GM19240 (cell line): ENCODE data around the gene NUAK2.
A peak's percentile ranks its signal among the peaks of the same experiment; 100 is the strongest.

Source experiments
- DNase-seq: peaks from one replicate; pipeline ENCODE4 v3.0.0; 2011; ENCODE audit warnings: low spot score; ENCODE audit not compliant: insufficient read length

Gene NUAK2

GRCh38 chr1:205319081-205320018 is 2.2 kb downstream of the NUAK2 start:
- DNase-seq, result no peak

DNA sequence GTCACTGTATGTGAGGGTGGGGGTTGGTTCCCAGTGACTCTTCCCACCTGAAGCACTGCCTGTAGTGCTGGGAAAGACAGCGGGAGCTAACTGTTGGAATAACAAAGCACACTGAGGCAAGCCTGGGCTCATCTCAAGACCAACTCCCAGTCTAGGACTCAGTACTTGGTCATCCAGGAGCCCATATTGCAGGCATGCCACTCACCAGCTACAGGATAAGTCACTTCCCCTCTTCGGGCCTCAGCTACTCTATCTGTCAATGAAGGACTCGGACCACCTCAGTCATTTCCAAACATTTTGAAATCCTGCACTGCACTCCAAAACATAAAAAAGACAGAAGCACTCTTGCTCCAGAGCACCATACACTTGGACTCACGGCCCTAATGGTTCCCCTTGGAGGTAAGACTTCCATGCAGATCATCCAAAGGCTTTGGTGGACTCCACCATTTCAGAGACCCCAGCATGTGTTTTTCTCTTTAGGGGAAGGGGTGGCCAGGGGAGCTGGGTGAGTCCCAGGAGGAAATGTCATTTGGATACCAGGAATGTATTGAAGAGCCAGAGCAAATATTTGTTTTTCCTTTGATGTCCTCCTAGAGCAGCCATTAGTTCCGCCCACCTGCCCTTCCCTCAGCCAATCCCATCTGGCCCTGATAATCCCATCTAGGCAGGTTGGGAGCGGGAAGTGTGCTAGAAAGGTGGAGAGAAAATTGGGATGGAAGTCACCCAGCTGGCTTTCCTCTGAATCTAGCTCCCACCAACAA is 3.1 kb downstream of the NUAK2 start:
- no peak for DNase-seq

DNA sequence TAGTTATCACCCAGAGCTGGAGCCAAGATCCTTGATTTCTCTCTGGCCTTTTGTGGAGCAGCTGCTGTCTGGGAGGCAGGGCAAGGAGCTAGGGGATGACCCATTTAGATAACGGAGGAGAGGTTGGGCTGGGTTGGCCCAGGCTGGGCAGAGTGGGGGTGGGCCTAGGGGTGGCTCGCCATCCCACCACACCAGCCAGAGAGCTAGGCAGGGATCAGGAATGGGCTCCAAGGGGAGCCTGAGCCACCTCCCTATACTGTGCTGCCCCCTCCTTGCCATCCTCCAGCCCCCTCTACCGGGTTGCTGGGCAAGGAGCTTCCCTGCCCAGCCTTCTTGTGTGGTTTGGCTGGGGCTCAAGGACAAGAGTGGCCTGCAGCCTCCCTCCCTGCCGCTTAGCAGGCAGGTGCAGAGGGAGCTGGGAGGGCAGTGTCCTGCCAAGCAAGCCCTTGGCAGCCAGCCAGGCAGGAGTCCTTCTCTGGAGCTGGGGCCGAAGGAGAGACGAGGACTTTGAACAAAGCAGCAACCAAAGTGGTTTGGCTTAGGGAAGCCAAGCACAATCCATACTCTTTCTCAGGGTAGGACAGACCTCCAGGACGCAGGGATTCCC is 4.1 kb downstream of the NUAK2 start:
- no peak for DNase-seq

- DNase-seq, result no peak
Observed at GRCh38 chr1:205316161-205316566, 5.4 kb downstream of the NUAK2 start.

DNA sequence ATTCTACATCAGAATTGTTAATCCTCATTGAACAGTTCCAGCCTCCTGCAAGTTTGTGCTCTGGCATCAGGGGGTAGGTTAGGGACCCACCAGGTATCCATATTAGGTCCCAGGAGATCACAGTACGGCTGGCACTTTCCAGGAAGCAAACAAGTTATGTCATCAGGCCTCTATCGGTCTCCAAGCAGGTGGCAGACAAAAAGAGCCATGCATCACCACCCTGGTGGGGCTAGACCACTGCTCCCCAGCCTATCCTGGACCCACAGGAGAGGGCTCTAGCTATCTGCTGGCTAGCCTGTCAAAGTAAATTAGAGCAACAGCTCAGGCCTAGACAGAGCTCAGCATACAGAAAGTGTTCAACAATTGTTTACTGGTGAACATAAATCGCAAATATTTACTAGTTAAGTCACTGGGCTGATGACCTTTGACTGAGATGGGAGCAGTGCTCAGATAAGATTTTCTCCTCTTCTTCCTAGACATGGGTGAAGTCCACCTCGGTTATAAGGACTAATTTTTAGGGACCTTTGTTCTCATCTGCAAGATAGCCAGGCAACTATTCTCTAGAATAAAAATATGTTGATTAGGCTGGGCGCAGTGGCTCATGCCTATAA is 6.4 kb downstream of the NUAK2 start:
- DNase-seq, result no peak

DNA sequence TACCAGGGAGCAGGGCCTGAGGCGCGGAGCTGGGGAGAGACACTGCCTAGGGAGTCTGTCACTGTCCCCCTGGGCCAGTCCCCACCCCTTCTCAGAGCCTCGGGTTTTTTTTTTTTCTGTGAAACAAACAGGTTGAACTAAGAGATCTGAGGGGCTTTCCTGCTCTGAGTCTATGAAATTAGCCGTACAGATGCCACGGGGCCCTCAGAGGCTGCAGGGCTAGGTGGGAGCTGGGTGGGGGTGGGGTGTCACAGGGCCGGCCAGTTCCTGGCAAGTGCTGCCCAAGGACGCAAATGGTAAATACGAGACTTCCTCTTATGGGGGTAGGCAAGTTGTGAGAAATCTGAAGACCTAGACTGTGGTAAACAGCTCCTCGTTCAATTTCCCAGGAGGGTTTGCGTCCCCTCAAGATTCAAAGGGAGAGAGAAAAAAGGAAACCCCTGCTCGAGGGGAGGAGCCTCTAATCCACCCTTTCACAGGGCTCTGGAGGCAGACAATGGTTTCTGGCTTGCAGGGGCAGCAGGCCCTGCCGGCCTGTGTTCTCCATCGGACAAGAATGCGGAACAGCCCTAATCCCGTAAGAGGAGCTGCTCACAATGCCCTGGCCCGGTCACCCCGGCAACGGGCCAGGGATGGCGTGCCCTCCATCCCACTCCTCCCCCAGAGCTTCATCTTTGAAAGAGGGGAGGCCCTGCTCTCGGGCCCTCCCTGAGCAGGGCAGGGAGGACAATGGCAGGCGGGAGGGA is 7.8 kb downstream of the NUAK2 start:
- peak; percentile 38 for DNase-seq

GRCh38 chr1:205312866-205313562 is 8.5 kb downstream of the NUAK2 start:
- DNase-seq, result no peak

DNA sequence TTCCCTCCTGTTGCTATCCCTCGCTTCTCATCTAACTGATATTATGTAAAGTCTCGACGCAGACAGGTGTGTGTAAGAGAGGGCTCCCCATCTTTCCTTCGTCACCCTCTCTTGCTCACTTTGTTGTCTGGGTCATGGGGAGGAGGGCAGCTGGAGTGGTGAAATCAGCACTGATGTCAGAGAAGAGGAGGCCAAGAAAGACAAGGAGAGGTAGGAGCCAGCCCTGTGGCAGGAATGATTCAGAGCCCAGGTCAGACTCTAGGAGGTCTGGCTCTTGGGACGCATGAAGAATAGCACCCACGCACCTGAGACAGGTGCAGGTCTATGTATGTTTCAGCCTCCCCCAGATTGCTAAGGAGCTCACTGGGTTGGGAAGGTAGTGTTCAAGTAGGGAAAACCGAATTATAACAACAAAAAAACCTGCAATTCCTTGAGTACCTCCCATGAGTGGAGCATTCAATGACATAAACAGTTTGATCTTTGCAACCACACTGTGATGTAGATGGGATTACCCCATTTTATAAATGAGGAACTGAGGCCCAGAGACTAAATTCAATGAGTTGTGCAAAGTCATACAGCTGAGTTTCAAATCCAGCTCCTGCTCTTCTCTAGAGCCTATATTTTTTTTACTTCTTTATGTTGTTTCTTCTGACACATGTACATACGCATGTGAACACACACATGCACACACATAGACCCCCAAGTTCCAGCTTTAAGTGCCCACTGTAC is 10.4 kb downstream of the NUAK2 start:
- DNase-seq, result no peak

- DNase-seq, result no peak
Observed at GRCh38 chr1:205309741-205310140, 11.8 kb downstream of the NUAK2 start.

DNA sequence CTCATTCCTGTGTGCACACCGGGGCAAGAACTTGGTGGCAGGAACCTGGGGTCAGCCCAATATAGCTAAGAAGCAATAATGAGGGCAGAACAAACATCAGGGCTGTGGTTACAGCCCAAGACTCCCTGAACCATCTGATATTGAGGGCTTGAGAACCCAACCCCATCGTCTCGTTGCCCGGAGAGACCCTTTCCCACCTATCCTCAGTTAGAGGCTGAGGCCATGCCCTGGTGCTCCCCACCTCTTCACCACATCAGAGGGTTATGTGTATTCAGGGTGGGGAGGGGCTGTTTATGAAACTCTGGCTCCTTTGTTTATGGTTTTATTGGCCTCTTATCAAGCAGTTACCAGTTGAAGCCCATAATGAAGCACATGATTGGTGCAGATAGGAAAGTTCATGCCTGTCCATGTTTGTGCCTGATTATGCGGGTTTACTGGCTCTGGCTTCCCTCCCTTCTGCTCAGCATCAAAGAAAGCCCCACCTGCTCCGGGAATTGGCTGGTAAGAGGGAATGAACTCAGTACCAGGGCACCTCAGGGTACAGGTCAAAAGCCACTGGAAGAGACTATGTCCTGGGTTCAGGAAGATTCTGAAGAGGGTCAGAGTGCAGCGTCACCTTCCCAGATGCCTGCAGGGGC is 14.5 kb downstream of the NUAK2 start:
- DNase-seq, result no peak

DNA sequence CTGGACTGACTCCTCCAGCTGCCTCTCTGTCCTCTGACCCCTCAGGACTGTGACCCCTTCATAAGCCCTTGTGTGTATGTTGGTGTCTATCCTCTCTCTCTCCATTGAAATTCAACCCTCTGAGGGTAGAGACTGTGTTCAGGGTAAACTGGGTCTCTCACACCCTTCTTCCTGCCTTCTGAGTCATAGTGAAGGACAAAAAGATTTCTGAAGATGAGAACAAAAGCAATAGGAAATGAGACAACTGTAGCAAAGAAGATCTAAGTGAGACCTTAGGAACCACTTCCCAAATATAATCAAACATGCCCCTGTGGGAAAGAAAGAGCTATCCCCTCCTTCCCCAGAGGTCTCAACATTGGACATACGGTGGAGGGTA is 16.9 kb downstream of the NUAK2 start:
- DNase-seq, result no peak

GRCh38 chr1:205304046-205304694 is 17.4 kb downstream of the NUAK2 start:
- DNase-seq, result no peak

- no peak for DNase-seq
Observed at GRCh38 chr1:205303247-205303888, 18.2 kb downstream of the NUAK2 start.

DNA sequence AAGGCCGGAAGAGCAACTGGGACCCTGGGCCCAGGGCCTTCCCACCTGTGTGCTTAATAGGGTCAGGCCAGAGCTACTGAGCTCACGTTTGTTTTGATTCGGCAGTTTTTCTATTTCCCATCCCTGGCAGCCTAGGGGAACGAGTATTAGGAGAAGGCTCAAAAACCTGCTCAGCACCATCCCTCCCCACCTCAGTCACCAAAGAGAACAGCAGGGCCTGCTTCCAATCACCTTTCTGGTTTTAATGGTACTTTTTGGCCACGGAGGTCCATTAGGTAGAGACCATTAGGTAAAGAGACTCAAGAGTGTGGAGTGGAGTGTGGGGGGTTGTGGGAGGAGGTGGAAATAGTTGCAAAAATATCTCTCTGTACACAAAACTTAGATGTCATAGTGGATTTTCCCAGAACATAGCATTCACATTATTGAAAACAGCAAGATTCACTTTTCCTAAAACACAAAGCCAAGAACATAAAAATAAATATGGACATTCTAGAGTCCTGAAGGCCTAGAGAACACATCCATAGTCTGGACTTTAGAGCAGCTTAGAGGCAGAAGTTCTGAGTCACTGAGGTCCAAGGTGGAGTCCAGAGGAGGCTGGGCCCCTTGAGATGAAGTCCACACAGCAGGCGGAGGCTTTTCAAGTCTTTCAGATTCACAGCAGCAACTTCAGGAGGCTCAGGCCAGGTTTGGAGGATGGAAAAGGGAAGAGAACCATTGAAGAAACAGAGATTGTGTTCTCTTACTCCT is 19.5 kb downstream of the NUAK2 start:
- DNase-seq, result no peak

DNA sequence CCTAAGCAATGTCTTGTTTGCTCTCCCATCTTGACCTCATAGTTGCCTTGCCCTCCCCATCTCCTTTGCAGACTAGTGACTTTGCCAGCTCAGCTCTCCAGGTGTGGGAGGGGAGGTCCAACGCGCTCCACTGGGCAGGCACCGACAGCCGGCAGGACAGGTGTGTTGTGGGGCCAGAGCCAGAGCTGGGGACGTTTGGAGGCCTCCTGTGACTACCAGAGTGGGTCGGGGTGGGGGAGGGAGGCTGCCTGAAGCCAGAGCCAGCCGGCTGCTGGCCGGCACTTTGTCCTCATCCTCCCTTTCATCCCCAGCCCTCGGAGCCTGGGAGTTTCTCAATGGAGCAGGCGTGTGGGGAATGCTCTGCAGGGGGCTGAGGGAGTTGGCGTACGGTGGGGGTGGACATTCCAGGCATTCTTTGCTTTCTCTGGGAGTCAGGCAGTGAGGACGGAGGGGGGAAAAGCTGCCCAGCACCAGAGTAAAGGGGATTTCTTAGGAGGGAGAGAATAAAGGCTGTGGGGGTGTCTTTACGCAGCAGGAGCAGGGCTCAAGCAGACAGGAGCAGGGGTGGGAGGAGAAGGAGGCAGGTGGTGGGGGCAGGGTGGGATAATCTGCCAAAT is 20.2 kb downstream of the NUAK2 start:
- no peak for DNase-seq

DNA sequence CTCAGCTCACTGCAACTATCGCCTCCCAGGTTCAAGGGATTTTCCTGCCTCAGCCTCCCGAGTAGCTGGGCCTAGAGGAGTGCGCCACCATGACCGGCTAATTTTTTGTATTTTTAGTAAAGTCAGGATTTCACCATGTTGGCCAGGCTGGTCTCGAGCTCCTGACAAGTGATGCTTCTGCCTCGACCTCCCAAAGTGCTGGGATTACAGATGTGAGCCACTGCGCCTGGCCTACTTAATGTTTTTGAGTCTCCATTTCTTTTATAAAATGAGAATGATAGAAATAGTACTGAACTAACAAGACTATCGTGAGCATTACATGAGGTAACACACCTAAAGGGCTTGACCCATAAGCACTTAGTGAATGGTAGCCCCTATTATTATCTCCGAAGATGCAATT is 21.4 kb downstream of the NUAK2 start:
- no peak for DNase-seq
